ENCODE data around the gene PRKAG2.

The PRKAG2 gene

DNA sequence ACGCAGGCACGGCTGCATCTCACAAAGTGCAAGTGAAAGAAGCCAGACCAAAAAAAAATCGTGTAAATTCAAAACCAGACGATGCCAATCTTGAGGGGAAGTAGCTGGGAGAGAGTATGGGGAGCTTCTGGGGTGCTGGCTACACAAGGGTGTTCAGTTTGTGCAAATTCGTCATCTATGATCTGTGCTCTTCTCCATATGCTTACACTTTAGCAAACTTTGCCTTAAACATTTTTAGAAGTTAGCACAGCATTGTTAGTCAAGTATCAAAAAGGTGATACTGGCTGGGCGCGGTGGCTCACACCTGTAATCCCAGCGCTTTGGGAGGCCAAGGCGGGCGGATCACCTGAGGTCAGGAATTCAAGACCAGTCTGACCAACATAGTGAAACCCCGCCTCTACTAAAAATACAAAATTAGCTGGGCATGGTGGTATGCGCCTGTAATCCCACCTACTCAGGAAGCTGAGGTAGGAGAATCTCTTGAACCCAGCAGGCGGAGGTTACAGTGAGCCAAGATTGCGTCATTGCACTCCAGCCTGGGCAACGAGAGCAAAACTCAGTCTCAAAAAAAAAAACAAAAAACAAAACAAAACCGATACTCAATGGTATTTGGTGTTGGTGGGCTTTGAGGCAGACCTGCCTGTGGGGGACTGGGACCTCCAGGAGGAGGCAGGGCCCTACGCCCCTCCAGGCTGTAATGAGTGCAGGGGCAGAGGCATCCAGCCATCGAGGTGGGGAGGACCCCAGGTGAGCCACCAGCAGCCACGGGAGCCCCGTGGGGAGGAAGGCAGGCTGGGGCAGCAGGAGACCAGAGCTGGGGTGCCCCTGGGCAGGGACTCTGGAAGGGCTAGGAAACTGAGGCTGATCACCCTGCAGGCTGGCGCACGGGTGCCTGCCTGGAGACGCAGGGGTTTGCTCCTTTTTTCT lies 150.0 kb downstream of the PRKAG2 start:
- Histone ChIP-seq H3K9me2 (replicated peaks; ENCODE audit: insufficient read depth, low read length) (no peaks in the 10 kb centered on the region), H4K20me1 (ENCODE audit: low read depth, low read length) (no peaks in the 10 kb centered on the region), H2AFZ (ENCODE audit: low read depth, low read length, severe bottlenecking) (no peak overlapping the region), H3F3A (ENCODE audit: insufficient read depth) (no peaks in the 10 kb centered on the region), H3K27me3 (ENCODE audit: low read length) (no peaks in the 10 kb centered on the region), H3K9ac (ENCODE audit: low read length) (no peak overlapping the region), H3K4me3 (ENCODE audit: insufficient read depth, low read length, poor library complexity, severe bottlenecking) (no peak overlapping the region), H3K36me3 (ENCODE audit: low read length) (no peaks in the 10 kb centered on the region), H3K9me3 (ENCODE audit: insufficient read depth, low read length) (no peaks in the 10 kb centered on the region), H3K79me2 (ENCODE audit: insufficient read depth, low read length) (no peaks in the 10 kb centered on the region), H3K27ac (ENCODE audit: low read depth, low read length) (no peak overlapping the region), H3K4me2 (ENCODE audit: low read depth, low read length, poor library complexity, severe bottlenecking) (no peak overlapping the region)
- no peak for TF ChIP-seq EZH2phosphoT487 (conservative IDR thresholded peaks at IDR 0.05; ENCODE audit: low read length)
- TF ChIP-seq, protein P1, sequence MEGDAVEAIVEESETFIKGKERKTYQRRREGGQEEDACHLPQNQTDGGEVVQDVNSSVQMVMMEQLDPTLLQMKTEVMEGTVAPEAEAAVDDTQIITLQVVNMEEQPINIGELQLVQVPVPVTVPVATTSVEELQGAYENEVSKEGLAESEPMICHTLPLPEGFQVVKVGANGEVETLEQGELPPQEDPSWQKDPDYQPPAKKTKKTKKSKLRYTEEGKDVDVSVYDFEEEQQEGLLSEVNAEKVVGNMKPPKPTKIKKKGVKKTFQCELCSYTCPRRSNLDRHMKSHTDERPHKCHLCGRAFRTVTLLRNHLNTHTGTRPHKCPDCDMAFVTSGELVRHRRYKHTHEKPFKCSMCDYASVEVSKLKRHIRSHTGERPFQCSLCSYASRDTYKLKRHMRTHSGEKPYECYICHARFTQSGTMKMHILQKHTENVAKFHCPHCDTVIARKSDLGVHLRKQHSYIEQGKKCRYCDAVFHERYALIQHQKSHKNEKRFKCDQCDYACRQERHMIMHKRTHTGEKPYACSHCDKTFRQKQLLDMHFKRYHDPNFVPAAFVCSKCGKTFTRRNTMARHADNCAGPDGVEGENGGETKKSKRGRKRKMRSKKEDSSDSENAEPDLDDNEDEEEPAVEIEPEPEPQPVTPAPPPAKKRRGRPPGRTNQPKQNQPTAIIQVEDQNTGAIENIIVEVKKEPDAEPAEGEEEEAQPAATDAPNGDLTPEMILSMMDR (IDR thresholded peaks at IDR 0.05; ENCODE audit: insufficient read depth, low read length, poor library complexity, severe bottlenecking) = no peak

DNA sequence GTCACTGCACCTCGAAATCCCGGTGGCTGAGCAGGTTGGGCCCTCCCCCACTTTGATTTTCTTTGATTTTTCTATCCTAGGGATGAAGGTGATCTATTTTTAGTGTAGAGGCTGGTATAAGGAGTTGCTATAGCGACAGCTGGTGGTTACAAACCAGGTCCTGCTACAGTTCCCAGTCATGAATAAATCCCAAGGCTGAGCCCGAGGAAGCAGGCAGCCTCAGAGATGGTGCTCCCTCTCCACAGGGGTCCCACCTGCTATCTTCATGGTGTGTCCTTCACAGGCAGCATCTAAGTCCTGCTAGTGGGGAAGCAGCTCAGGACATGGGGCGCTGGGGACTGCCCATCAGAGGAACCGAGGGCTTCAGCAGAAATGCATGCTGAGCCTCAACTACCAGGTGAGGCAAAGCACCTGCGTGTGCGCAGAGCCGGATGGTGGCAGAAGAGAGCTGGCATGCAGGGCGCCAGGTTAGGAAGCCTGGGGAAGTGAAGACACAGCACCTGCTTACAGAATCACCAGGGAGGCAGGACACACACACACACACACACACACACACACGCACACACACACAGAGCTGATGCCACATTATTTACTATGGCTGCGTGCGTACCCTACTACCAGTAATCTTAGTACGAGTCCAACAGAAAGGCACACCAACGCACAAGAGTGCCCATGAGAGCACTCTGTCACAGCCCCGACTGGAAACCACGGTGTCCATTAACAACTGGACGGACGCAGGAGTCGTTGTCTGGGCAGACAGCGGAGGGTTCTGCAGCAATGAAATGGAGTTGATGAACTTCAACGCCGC lies 150.9 kb downstream of the PRKAG2 start:
- Histone ChIP-seq H3K4me2 (ENCODE audit: low read depth, low read length, poor library complexity, severe bottlenecking) (no peak overlapping the region), H3K9ac (ENCODE audit: low read length) (no peak overlapping the region), H3K27ac (ENCODE audit: low read depth, low read length) (no peak overlapping the region), H3K9me3 (ENCODE audit: insufficient read depth, low read length) (no peaks in the 10 kb centered on the region), H2AFZ (ENCODE audit: low read depth, low read length, severe bottlenecking) (no peak overlapping the region), H3F3A (ENCODE audit: insufficient read depth) (no peaks in the 10 kb centered on the region), H3K79me2 (ENCODE audit: insufficient read depth, low read length) (no peaks in the 10 kb centered on the region), H3K36me3 (ENCODE audit: low read length) (no peaks in the 10 kb centered on the region), H3K27me3 (ENCODE audit: low read length) (no peaks in the 10 kb centered on the region), H3K4me3 (ENCODE audit: insufficient read depth, low read length, poor library complexity, severe bottlenecking) (no peak overlapping the region), H4K20me1 (ENCODE audit: low read depth, low read length) (no peaks in the 10 kb centered on the region), H3K9me2 (replicated peaks; ENCODE audit: insufficient read depth, low read length) (no peaks in the 10 kb centered on the region)
- TF ChIP-seq EZH2phosphoT487 (conservative IDR thresholded peaks at IDR 0.05; ENCODE audit: low read length) = no peak
- TF ChIP-seq, protein P1 (IDR thresholded peaks at IDR 0.05; ENCODE audit: insufficient read depth, low read length, poor library complexity, severe bottlenecking) = no peak

DNA sequence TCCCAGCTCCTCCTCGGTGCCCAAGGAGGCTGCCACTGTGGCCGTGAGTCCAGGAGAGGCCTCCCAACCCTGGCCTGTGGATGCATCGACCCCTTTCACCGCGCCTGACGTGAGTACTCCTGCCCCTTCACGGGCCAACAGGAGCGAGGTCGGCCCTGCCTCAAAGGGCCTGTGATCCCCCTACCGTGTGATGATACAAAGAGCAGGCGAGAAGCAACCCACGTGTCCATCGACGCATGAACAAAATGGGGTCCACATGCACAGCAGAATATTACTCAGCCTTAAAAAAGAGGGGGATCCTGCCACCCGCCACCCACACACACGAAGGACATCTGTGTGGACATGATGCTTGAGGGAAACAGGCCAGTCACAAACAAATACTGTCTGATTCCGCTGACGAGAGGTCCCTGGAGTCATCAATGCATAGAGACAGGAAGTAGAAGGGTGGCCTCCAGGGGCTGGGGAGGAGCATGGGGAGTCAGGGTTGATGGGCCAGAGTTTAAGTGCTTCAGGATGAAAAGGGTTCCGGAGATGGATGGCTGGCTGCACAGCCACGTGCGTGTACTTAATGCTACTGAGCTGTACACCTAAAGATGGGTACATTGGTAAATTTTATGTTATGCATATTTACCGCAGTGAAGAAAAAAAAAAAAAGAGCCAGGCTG lies 151.9 kb downstream of the PRKAG2 start:
- H3K27me3 ChIP-seq (ENCODE audit: low read length) = no peaks in the 10 kb centered on the region
- no peak overlapping the region for H2AFZ ChIP-seq (ENCODE audit: low read depth, low read length, severe bottlenecking)
- no peak overlapping the region for H3K9ac ChIP-seq (ENCODE audit: low read length)
- no peak overlapping the region for H3K4me3 ChIP-seq (ENCODE audit: insufficient read depth, low read length, poor library complexity, severe bottlenecking)
- no peaks in the 10 kb centered on the region for H3K79me2 ChIP-seq (ENCODE audit: insufficient read depth, low read length)
- no peak for TF ChIP-seq EZH2phosphoT487 (conservative IDR thresholded peaks at IDR 0.05; ENCODE audit: low read length)
- TF ChIP-seq, protein P1 (IDR thresholded peaks at IDR 0.05; ENCODE audit: insufficient read depth, low read length, poor library complexity, severe bottlenecking) = no peak
- no peak overlapping the region for H3K4me2 ChIP-seq (ENCODE audit: low read depth, low read length, poor library complexity, severe bottlenecking)
- no peaks in the 10 kb centered on the region for H3K9me2 ChIP-seq (replicated peaks; ENCODE audit: insufficient read depth, low read length)
- no peak overlapping the region for H3K27ac ChIP-seq (ENCODE audit: low read depth, low read length)
- H4K20me1 ChIP-seq (ENCODE audit: low read depth, low read length) = no peaks in the 10 kb centered on the region
- no peaks in the 10 kb centered on the region for H3F3A ChIP-seq (ENCODE audit: insufficient read depth)
- H3K36me3 ChIP-seq (ENCODE audit: low read length) = no peaks in the 10 kb centered on the region
- H3K9me3 ChIP-seq (ENCODE audit: insufficient read depth, low read length) = no peaks in the 10 kb centered on the region
